Measurements from ENCODE around the gene ACSL5.
A peak's percentile ranks its signal among the peaks of the same experiment; 100 is the strongest.
"Not testable (repeated sequence)": the region's sequence is repeated elsewhere in the genome, so short reads cannot be mapped to it uniquely, and the experiment has no call there.

ACSL5 gene

GRCh38 chr10:112424651-112425050 is 50.7 kb downstream of the ACSL5 start:
- DNase-seq = no peak

GRCh38 chr10:112426111-112426510 is 52.2 kb downstream of the ACSL5 start:
- DNase-seq = no peak

GRCh38 chr10:112429147-112429546 is 55.2 kb downstream of the ACSL5 start:
- DNase-seq = no peak

GRCh38 chr10:112429654-112430230 is 55.8 kb downstream of the ACSL5 start:
- DNase-seq = no peak

- no peak for DNase-seq
Observed at GRCh38 chr10:112433136-112433535, 59.2 kb downstream of the ACSL5 start.

GRCh38 chr10:112434988-112435619 is 61.2 kb downstream of the ACSL5 start:
- no peak for DNase-seq

GRCh38 chr10:112438356-112438755 is 64.4 kb downstream of the ACSL5 start:
- DNase-seq = no peak

- DNase-seq = no peak
Observed at GRCh38 chr10:112441520-112441919, 67.6 kb downstream of the ACSL5 start.

- no peak for DNase-seq
Observed at GRCh38 chr10:112442063-112442462, 68.1 kb downstream of the ACSL5 start.

GRCh38 chr10:112446055-112446854 is 72.3 kb downstream of the ACSL5 start:
- no peak for DNase-seq

GRCh38 chr10:112446855-112447619 is 73.1 kb downstream of the ACSL5 start, which contains the start of the genes VTI1A and ZDHHC6:
VTI1A (plus strand) TSS chr10:112447215; CDS start chr10:112447374, 159 bp downstream.
ZDHHC6 (minus strand) TSS chr10:112446914; CDS start chr10:112445436, 1,478 bp downstream.
- DNase-seq = peak; percentile 76

- DNase-seq = no peak
Observed at GRCh38 chr10:112447620-112447928, 73.7 kb downstream of the ACSL5 start.

- no peak for DNase-seq
Observed at GRCh38 chr10:112448888-112449287, 75.0 kb downstream of the ACSL5 start.

GRCh38 chr10:112454910-112455779 is 81.2 kb downstream of the ACSL5 start:
- no peak for DNase-seq

- no peak for DNase-seq
Observed at GRCh38 chr10:112456533-112456932, 82.6 kb downstream of the ACSL5 start.

GRCh38 chr10:112460366-112460765 is 86.5 kb downstream of the ACSL5 start:
- DNase-seq = no peak

GRCh38 chr10:112461029-112461887 is 87.3 kb downstream of the ACSL5 start:
- no peak for DNase-seq

- DNase-seq = not testable (repeated sequence)
Observed at GRCh38 chr10:112464074-112464473, 90.2 kb downstream of the ACSL5 start.

- DNase-seq = no peak
Observed at GRCh38 chr10:112465299-112465883, 91.5 kb downstream of the ACSL5 start.

- DNase-seq = no peak
Observed at GRCh38 chr10:112466802-112467201, 92.9 kb downstream of the ACSL5 start.

GRCh38 chr10:112467541-112468075 is 93.7 kb downstream of the ACSL5 start:
- DNase-seq = no peak
